PC-3 (cell line): ENCODE measurements around the gene SMIM44. TPM values are rescaled to one million over a fixed set of nuclear protein-coding genes. Genes with fewer than 3 reads are reported as not detected.

ENCODE experiments used
- ATAC-seq: fragments of 200-7000 bp; cut with Tn5 transposase; 2 replicates; pipeline ENCODE4 v1.9.1; 2020; ENCODE audit warnings: mild to moderate bottlenecking, moderate library complexity
- BruUV-seq: library from RNA; stranded (reverse); fragments of 400-500 nt; replicated peaks from 2 replicates; lab custom pipeline; 2021; lab: Mats Ljungman, UMichigan
- CTCF ChIA-PET: fragments of 300-600 bp; sonication (Branson Sonifier 250); formaldehyde crosslinking; loops from one replicate; lab custom pipeline; 2022; ENCODE audit warnings: antibody characterized with exemption; lab: Charles Lee
- POLR2A ChIA-PET: fragments of 300-600 bp; sonication (Branson Sonifier 250); formaldehyde crosslinking; loops from one replicate; lab custom pipeline; 2022; ENCODE audit warnings: antibody characterized with exemption; ENCODE audit not compliant: unreplicated experiment; lab: Charles Lee
- DNase-seq: peaks from one replicate; pipeline ENCODE4 v3.0.0-alpha.2; 2015
- H2AFZ ChIP-seq: fragments of 300-600 bp; sonication (generic); 2 replicates; pipeline ENCODE4 v1.6.0; 2016; ENCODE audit warnings: antibody characterized with exemption, low read length
- H3F3A ChIP-seq: fragments of 300-600 bp; sonication (generic); one replicate; pipeline ENCODE4 v1.6.0; 2017; ENCODE audit warnings: antibody characterized with exemption, low read length, control low read depth, mild to moderate bottlenecking; ENCODE audit not compliant: unreplicated experiment
- H3K27ac ChIP-seq: fragments of 300-600 bp; sonication (generic); 2 replicates; pipeline ENCODE4 v1.5.1; 2016; ENCODE audit warnings: mild to moderate bottlenecking, low read length
- H3K27me3 ChIP-seq: fragments of 300-600 bp; sonication (generic); 2 replicates; pipeline ENCODE4 v1.6.1; 2016; ENCODE audit warnings: low read length, mixed read lengths
- H3K36me3 ChIP-seq: fragments of 300-600 bp; sonication (generic); 2 replicates; pipeline ENCODE4 v1.6.1; 2016; ENCODE audit warnings: low read depth, mixed run types, low read length, mixed read lengths
- H3K4me1 ChIP-seq: fragments of 300-600 bp; sonication (generic); 2 replicates; pipeline ENCODE4 v1.5.1; 2016; ENCODE audit warnings: low read length; ENCODE audit not compliant: insufficient read depth
- H3K4me2 ChIP-seq: fragments of 300-600 bp; sonication (generic); 2 replicates; pipeline ENCODE4 v1.6.0; 2016; ENCODE audit warnings: low read length
- H3K4me3 ChIP-seq: fragments of 300-600 bp; sonication (generic); 2 replicates; pipeline ENCODE4 v1.5.1; 2016; ENCODE audit warnings: mild to moderate bottlenecking, low read length, mixed read lengths
- H3K79me2 ChIP-seq: fragments of 300-600 bp; sonication (generic); 2 replicates; pipeline ENCODE4 v1.6.1; 2017; ENCODE audit warnings: low read length, mixed read lengths
- H3K9ac ChIP-seq: fragments of 300-600 bp; sonication (generic); 2 replicates; pipeline ENCODE4 v1.6.0; 2016; ENCODE audit warnings: mild to moderate bottlenecking, low read length
- H3K9me2 ChIP-seq: fragments of 300-600 bp; sonication (generic); replicated peaks from 2 replicates; pipeline ENCODE4 v1.6.1; 2016; ENCODE audit warnings: mixed run types, low read length, mixed read lengths
- H3K9me3 ChIP-seq: fragments of 300-600 bp; sonication (generic); 2 replicates; pipeline ENCODE4 v1.6.1; 2016; ENCODE audit warnings: low read length, mixed read lengths
- H4K20me1 ChIP-seq: fragments of 300-600 bp; sonication (generic); 2 replicates; pipeline ENCODE4 v1.6.1; 2016; ENCODE audit warnings: low read length, mixed read lengths
- EZH2 ChIP-seq: fragments of 300-600 bp; sonication (generic); IDR thresholded peaks from one replicate; pipeline ENCODE4 v1.6.1; 2017; ENCODE audit warnings: antibody characterized with exemption, mild to moderate bottlenecking, low read length; ENCODE audit not compliant: unreplicated experiment
- EZH2phosphoT487 ChIP-seq: fragments of 300-600 bp; sonication (generic); IDR thresholded peaks from 2 replicates; pipeline ENCODE4 v1.6.1; 2018; ENCODE audit warnings: mild to moderate bottlenecking, antibody characterized with exemption, low read length, borderline replicate concordance
- intact Hi-C: fragments of 100-400 bp; cut with micrococcal nuclease; formaldehyde crosslinking; loops from 2 replicates; pipeline ENCODE4 v1.9.0; 2023
- total RNA-seq: library from RNA; depleted of rRNA; stranded (reverse); fragments of >200 nt; gene quantifications from 2 replicates; pipeline ENCODE4 v1.2.3, GENCODE V29; 2014
- TF ChIP-seq, protein P1 (sequence below): fragments of 300-600 bp; sonication (generic); conservative IDR thresholded peaks from 2 replicates; pipeline ENCODE4 v1.5.1; 2017; ENCODE audit warnings: antibody characterized with exemption, low read depth, mild to moderate bottlenecking, low read length

The SMIM44 gene
- total RNA-seq, 1 experiment from 2014 or later, result not detected

DNA sequence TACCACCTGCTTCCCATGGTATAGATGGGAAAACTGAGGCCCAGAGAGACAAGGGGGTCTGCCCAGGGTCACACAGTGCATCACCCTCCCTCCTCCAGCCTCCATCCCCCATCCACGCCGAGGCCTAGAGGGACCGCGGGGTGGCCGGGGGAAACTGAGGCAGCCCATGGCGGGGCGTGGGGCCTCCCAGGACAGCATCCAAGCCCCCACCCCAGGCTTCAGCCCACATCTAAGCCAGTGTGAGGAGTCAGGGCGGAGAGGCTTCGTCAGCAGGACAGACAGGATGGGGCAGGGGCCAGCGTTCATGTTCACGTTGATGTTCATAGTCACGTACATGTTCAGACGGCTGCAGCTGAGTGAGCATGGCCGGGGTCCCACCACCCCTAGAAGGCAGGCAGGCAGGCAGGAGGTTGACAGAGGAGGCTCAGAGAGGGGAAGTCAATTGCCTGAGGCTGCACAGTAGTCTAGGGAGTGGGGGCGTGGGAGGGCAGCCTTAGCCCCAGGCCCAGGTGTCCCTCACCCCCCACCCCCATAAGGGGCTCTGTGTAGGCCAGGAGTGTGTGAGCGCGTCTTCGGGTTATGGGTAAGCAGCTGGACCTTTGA lies 26.2 kb downstream of the SMIM44 start:
- ChIA-PET CTCF (no interaction called here), POLR2A (no interaction called here)
- no peaks in the 10 kb centered on the region for H4K20me1 ChIP-seq
- H3K9me3 ChIP-seq, result no peaks in the 10 kb centered on the region
- no peaks in the 10 kb centered on the region for H3K9me2 ChIP-seq
- BruUV-seq, result no TSS peak
- H3K36me3 ChIP-seq, result peaks cover 5% of the 10 kb centered on the region; the same call in 1 of the 2 replicates
- no peak for DNase-seq
- ATAC-seq, result no peak
- no peaks in the 10 kb centered on the region for H3K27me3 ChIP-seq
- H3K4me3 ChIP-seq, result no peak overlapping the region
- H3K79me2 ChIP-seq, result no peaks in the 10 kb centered on the region
- TF ChIP-seq EZH2, result no peak
- TF ChIP-seq, protein P1, sequence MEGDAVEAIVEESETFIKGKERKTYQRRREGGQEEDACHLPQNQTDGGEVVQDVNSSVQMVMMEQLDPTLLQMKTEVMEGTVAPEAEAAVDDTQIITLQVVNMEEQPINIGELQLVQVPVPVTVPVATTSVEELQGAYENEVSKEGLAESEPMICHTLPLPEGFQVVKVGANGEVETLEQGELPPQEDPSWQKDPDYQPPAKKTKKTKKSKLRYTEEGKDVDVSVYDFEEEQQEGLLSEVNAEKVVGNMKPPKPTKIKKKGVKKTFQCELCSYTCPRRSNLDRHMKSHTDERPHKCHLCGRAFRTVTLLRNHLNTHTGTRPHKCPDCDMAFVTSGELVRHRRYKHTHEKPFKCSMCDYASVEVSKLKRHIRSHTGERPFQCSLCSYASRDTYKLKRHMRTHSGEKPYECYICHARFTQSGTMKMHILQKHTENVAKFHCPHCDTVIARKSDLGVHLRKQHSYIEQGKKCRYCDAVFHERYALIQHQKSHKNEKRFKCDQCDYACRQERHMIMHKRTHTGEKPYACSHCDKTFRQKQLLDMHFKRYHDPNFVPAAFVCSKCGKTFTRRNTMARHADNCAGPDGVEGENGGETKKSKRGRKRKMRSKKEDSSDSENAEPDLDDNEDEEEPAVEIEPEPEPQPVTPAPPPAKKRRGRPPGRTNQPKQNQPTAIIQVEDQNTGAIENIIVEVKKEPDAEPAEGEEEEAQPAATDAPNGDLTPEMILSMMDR, result no peak
- TF ChIP-seq EZH2phosphoT487, result no peak
- H3K4me2 ChIP-seq, result no peak overlapping the region
- H3K27ac ChIP-seq, result no peak overlapping the region
- no peak overlapping the region for H3K9ac ChIP-seq
- intact Hi-C loops, result no loop called here
- H3K4me1 ChIP-seq, result no peaks in the 10 kb centered on the region
- H3F3A ChIP-seq, result no peaks in the 10 kb centered on the region
- no peak overlapping the region for H2AFZ ChIP-seq

- BruUV-seq, result no TSS peak
- intact Hi-C loops, result no loop called here
- POLR2A ChIA-PET, result no interaction called here
Observed at GRCh38 chr19:3455960-3456601, 27.2 kb downstream of the SMIM44 start.

More at GRCh38 chr19:3455960-3456601, 27.2 kb downstream of the SMIM44 start:
- no peak overlapping the region for H2AFZ ChIP-seq
- no peak overlapping the region for H3K4me2 ChIP-seq
- no peak overlapping the region for H3K9ac ChIP-seq
- H3F3A ChIP-seq, result no peaks in the 10 kb centered on the region
- H3K36me3 ChIP-seq, result peaks cover 5% of the 10 kb centered on the region; the same call in 1 of the 2 replicates
- H3K4me1 ChIP-seq, result peaks cover 5% of the 10 kb centered on the region
- no peaks in the 10 kb centered on the region for H3K27me3 ChIP-seq
- H3K9me2 ChIP-seq, result no peaks in the 10 kb centered on the region
- no peaks in the 10 kb centered on the region for H4K20me1 ChIP-seq
- no peaks in the 10 kb centered on the region for H3K9me3 ChIP-seq
- TF ChIP-seq EZH2phosphoT487 (no peak), EZH2 (no peak)
- TF ChIP-seq, protein P1, result no peak
- no peaks in the 10 kb centered on the region for H3K79me2 ChIP-seq
- DNase-seq, result no peak
- no peak overlapping the region for H3K27ac ChIP-seq
- H3K4me3 ChIP-seq, result no peak overlapping the region
- no peak for ATAC-seq
- CTCF ChIA-PET, result no interaction called here
